Measurements from ENCODE around the gene MBOAT7. TPM values are rescaled to one million over a fixed set of nuclear protein-coding genes. Genes with fewer than 3 reads are reported as not detected.

Gene MBOAT7
- total and polyA plus RNA-seq, 2 of the 4 experiments (the other 2 are of a cell fraction): 11.3 to 121 TPM

DNA sequence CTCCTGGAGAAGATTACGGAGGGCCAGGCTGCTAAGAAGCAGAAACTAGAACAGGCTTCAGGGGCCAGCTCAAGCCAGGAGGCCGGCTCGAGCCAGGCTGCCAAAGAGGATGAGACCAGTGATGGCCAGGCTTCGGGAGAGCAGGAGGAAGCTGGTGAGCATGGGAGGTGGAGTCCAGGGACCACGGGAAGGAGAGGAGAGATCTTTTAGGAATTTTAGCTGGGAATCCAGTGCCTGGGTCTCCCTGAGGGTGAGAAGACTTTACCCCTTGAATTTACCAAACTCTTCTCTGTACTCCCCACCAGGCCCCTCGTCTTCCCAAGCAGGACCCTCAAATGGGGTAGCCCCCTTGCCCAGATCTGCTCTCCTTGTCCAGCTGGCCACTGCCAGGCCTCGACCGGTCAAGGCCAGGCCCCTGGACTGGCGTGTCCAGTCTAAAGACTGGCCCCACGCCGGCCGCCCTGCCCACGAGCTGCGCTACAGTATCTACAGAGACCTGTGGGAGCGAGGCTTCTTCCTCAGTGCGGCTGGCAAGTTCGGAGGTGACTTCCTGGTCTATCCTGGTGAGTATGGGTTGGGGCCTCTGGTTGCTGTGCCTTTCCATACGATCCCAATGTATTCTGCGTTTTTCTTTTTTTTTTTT lies 2.6 kb upstream of the MBOAT7 start:
- no peak for ATAC-seq (ENCODE audit: low read depth)

More for the DNA sequence above, 2.6 kb upstream of the MBOAT7 start:
- Histone ChIP-seq H3K18ac (ENCODE audit: low read depth, low read length) (no peak overlapping the region), H3K4me2 (ENCODE audit: low read depth, low read length) (peak overlapping the region; percentile 86), H3K14ac (replicated peaks; ENCODE audit: low read depth, low read length) (peak overlapping the region; percentile 50), H2BK5ac (ENCODE audit: low read depth, low read length, poor library complexity, severe bottlenecking) (peak overlapping the region; percentile 47), H2AK9ac (replicated peaks; ENCODE audit: low read depth, low read length, poor library complexity) (peak overlapping the region; percentile 77), H2BK15ac (ENCODE audit: low read depth, low read length) (no peak overlapping the region), H3K27ac (ENCODE audit: insufficient read depth, low read length) (peak overlapping the region; percentile 49), H2AFZ (replicated peaks; ENCODE audit: low read length, poor library complexity) (peak overlapping the region; percentile 96), H3K9me3 (ENCODE audit: control insufficient read depth, insufficient read depth, low read length) (no peaks in the 10 kb centered on the region), H3K23ac (ENCODE audit: low read depth, low read length) (peak overlapping the region; percentile 29; the same call in 1 of the 2 replicates), H3K36me3 (ENCODE audit: control insufficient read depth, insufficient read depth, low read length) (peaks cover 7% of the 10 kb centered on the region), H2BK120ac (ENCODE audit: low read depth, low read length) (no peak overlapping the region), H3K4me1 (ENCODE audit: control insufficient read depth, insufficient read depth, low read length) (peaks cover 5% of the 10 kb centered on the region), H3K9me1 (ENCODE audit: insufficient read depth, low read length) (no peaks in the 10 kb centered on the region), H2AK5ac (ENCODE audit: low read depth, low read length) (0 out of 2 replicates have a peak overlapping the region, but pooled peaks have one; percentile 43), H3K79me1 (ENCODE audit: low read depth in 1 of 2, low read length in 2 of 2) (peaks cover 21 to 36% of the 10 kb centered on the region in 2 experiments; a peak in 3 of 4 replicates), H4K8ac (ENCODE audit: low read depth in 2 of 2, low read length in 2 of 2) (peak overlapping the region in 1 of 2 experiments; percentile 50; a peak in 1 of 4 replicates), H4K20me1 (ENCODE audit: insufficient read depth, low read length) (peaks cover 16% of the 10 kb centered on the region), H4K5ac (ENCODE audit: low read depth, low read length) (no peak overlapping the region), H3K9ac (ENCODE audit: low read depth, low read length) (peak overlapping the region; percentile 80), H4K91ac (ENCODE audit: insufficient read depth, low read depth, low read length) (no peak overlapping the region; the same call in 1 of the 2 replicates), H3K56ac (ENCODE audit: extremely low read depth, insufficient read depth, low read length) (peak overlapping the region; percentile 16; the same call in 1 of the 2 replicates), H3K27me3 (ENCODE audit: control insufficient read depth, insufficient read depth, low read length) (no peaks in the 10 kb centered on the region), H3K4me3 (ENCODE audit: insufficient read depth, low read depth, low read length) (peak overlapping the region; percentile 68), H2BK20ac (ENCODE audit: low read depth, low read length) (no peak overlapping the region), H3K4ac (ENCODE audit: low read depth, low read length) (peak overlapping the region; percentile 25)
- TF ChIP-seq SMC3 (IDR thresholded peaks at IDR 0.05; ENCODE audit: low read depth, low read length): no peak
- TF ChIP-seq RCOR1 (IDR thresholded peaks at IDR 0.05; ENCODE audit: insufficient replicate concordance, low read length): no peak
- no peak for TF ChIP-seq CHD1 (IDR thresholded peaks at IDR 0.05; ENCODE audit: low read depth, low read length)
- TF ChIP-seq, protein P1, sequence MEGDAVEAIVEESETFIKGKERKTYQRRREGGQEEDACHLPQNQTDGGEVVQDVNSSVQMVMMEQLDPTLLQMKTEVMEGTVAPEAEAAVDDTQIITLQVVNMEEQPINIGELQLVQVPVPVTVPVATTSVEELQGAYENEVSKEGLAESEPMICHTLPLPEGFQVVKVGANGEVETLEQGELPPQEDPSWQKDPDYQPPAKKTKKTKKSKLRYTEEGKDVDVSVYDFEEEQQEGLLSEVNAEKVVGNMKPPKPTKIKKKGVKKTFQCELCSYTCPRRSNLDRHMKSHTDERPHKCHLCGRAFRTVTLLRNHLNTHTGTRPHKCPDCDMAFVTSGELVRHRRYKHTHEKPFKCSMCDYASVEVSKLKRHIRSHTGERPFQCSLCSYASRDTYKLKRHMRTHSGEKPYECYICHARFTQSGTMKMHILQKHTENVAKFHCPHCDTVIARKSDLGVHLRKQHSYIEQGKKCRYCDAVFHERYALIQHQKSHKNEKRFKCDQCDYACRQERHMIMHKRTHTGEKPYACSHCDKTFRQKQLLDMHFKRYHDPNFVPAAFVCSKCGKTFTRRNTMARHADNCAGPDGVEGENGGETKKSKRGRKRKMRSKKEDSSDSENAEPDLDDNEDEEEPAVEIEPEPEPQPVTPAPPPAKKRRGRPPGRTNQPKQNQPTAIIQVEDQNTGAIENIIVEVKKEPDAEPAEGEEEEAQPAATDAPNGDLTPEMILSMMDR (conservative IDR thresholded peaks at IDR 0.05; ENCODE audit: low read depth, low read length): no peak
- no peak for TF ChIP-seq MAZ (IDR thresholded peaks at IDR 0.05; ENCODE audit: borderline replicate concordance, low read depth, low read length)
- TF ChIP-seq RFX5 (IDR thresholded peaks at IDR 0.05; ENCODE audit: low read depth, low read length): no peak
- no peak for TF ChIP-seq NFE2L2 (IDR thresholded peaks at IDR 0.05; ENCODE audit: low read depth, low read length)
- TF ChIP-seq, protein P2, sequence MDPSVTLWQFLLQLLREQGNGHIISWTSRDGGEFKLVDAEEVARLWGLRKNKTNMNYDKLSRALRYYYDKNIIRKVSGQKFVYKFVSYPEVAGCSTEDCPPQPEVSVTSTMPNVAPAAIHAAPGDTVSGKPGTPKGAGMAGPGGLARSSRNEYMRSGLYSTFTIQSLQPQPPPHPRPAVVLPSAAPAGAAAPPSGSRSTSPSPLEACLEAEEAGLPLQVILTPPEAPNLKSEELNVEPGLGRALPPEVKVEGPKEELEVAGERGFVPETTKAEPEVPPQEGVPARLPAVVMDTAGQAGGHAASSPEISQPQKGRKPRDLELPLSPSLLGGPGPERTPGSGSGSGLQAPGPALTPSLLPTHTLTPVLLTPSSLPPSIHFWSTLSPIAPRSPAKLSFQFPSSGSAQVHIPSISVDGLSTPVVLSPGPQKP (IDR thresholded peaks at IDR 0.05; ENCODE audit: borderline replicate concordance, low read depth, low read length): no peak
- no peak for TF ChIP-seq RAD21 (IDR thresholded peaks at IDR 0.05; ENCODE audit: low read length)
- TF ChIP-seq BHLHE40 (IDR thresholded peaks at IDR 0.05; ENCODE audit: low read depth, low read length): no peak
- no peak; the same call in 1 of the 2 replicates for TF ChIP-seq MXI1 (IDR thresholded peaks at IDR 0.05; ENCODE audit: borderline replicate concordance, low read depth, low read length)
- no peak for DNase-seq
- WGBS, 2 experiments (ENCODE audit: extremely low coverage in 2 of 2, insufficient read length in 1 of 2): 40% methylated on average over 1 of the region's 19 CpGs; no CpG with 5 or more reads in 1 of the 2 experiments
- intact Hi-C loops (cut with micrococcal nuclease): loop anchor here (2.0 kb wide), 1 partner anchor 19 kb away; no protein-coding TSS in a partner anchor
- in situ Hi-C loops (cut with MboI; ENCODE audit: low sequenced_read_pairs): no loop called here
- dilution Hi-C loops (cut with HindIII; ENCODE audit: low sequenced_read_pairs, unreplicated experiment): no loop called here
- BruUV-seq (replicated peaks): no TSS peak
- ChIA-PET POLR2A (ENCODE audit: unreplicated experiment) (interaction anchor here (2.3 kb wide), 1 partner anchor 9 kb away, joined by 10 read pairs; the partner anchor contains the start of gene RPS9), CTCF (no interaction called here)

Measured in IMR-90 (cell line).